Measurements from ENCODE around the gene HSPH1. TPM values are rescaled to one million over a fixed set of nuclear protein-coding genes. Genes with fewer than 3 reads are reported as not detected.

HSPH1 gene
- total and polyA plus RNA-seq, 4 donors: 11.0 to 30.3 (median 20.3) TPM

DNA sequence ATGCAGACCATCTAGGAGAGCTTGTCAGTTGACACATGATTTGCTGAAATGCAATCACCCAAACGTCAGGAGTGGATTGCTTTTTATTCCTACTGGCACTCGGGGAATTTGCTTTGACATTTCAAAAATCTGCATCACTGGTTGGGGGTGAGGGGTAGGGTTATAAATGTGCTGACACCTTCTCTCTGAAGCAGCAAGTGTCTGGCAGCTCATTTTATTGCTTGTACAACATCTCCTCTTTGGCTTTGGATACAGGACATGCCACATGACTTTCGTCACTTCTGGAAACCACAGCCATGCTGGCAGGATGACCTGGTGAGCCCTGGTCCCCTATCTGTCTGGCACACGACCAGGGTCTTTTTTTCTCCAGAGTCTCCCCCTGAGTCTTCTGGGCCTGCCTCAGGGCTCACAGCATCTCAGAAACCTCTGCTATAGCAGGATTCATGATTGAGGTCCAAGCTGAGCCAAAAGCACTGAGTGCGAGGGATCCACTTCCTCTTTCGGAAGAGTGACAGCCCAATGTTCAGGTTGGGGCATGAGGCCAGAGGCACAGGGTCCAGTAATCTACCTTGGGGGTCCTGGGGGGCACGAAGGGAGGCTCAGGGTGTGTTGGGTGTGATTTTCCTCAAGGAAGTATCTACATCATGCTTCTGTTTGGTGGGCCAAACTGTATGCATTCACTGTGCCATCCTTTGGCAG, 60.1 kb downstream of the HSPH1 start:
- 51% methylated on average over 7 of the region's 7 CpGs for WGBS
- no peak overlapping the region for H3K4me3 ChIP-seq (ENCODE audit: low read depth in 1 of 3, low read length in 3 of 3)
- H3K4me1 ChIP-seq (ENCODE audit: control insufficient read depth in 4 of 4, insufficient read depth in 4 of 4, low read length in 3 of 4): no peaks in the 10 kb centered on the region
- H3K9me3 ChIP-seq (ENCODE audit: control insufficient read depth in 4 of 4, low read length in 3 of 4): no peaks in the 10 kb centered on the region
- H3K27ac ChIP-seq (ENCODE audit: low read depth in 1 of 2, low read length in 2 of 2): no peak overlapping the region
- H3K27me3 ChIP-seq (ENCODE audit: control insufficient read depth in 4 of 4, insufficient read depth in 4 of 4, low read length in 3 of 4): peaks cover 0 to 13% (median 0%) of the 10 kb centered on the region in 4 donors
- no peaks in the 10 kb centered on the region for H3K36me3 ChIP-seq (ENCODE audit: control insufficient read depth in 4 of 4, insufficient read depth in 3 of 4, low read depth in 1 of 4, low read length in 3 of 4)
- no peak for DNase-seq (ENCODE audit: low spot score)
- H3K9ac ChIP-seq (ENCODE audit: low read depth in 1 of 2, low read length in 2 of 2): no peak overlapping the region
- TF ChIP-seq RXRA (IDR thresholded peaks at IDR 0.05) (no peak), MAX (IDR thresholded peaks at IDR 0.05) (no peak), RAD21 (IDR thresholded peaks at IDR 0.05) (no peak), SP1 (IDR thresholded peaks at IDR 0.05) (no peak), TAF1 (conservative IDR thresholded peaks at IDR 0.05) (no peak), ZBTB33 (IDR thresholded peaks at IDR 0.05) (no peak), NR2F2 (IDR thresholded peaks at IDR 0.05) (no peak), HNF4A (conservative IDR thresholded peaks at IDR 0.05) (no peak), JUND (IDR thresholded peaks at IDR 0.05) (no peak), FOXA2 (IDR thresholded peaks at IDR 0.05) (no peak), EGR1 (IDR thresholded peaks at IDR 0.05; ENCODE audit: low read depth in 2 of 2) (no peak), GABPA (IDR thresholded peaks at IDR 0.05 in 1 of 2, conservative IDR thresholded peaks at IDR 0.05 in 1 of 2) (no peak), FOXA1 (IDR thresholded peaks at IDR 0.05) (no peak)
- TF ChIP-seq, protein P1, sequence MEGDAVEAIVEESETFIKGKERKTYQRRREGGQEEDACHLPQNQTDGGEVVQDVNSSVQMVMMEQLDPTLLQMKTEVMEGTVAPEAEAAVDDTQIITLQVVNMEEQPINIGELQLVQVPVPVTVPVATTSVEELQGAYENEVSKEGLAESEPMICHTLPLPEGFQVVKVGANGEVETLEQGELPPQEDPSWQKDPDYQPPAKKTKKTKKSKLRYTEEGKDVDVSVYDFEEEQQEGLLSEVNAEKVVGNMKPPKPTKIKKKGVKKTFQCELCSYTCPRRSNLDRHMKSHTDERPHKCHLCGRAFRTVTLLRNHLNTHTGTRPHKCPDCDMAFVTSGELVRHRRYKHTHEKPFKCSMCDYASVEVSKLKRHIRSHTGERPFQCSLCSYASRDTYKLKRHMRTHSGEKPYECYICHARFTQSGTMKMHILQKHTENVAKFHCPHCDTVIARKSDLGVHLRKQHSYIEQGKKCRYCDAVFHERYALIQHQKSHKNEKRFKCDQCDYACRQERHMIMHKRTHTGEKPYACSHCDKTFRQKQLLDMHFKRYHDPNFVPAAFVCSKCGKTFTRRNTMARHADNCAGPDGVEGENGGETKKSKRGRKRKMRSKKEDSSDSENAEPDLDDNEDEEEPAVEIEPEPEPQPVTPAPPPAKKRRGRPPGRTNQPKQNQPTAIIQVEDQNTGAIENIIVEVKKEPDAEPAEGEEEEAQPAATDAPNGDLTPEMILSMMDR (IDR thresholded peaks at IDR 0.05; ENCODE audit: low read depth, low read length, missing input control): no peak
- TF ChIP-seq, protein P2, sequence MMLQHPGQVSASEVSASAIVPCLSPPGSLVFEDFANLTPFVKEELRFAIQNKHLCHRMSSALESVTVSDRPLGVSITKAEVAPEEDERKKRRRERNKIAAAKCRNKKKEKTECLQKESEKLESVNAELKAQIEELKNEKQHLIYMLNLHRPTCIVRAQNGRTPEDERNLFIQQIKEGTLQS (IDR thresholded peaks at IDR 0.05): no peak
- TF ChIP-seq, protein P3, sequence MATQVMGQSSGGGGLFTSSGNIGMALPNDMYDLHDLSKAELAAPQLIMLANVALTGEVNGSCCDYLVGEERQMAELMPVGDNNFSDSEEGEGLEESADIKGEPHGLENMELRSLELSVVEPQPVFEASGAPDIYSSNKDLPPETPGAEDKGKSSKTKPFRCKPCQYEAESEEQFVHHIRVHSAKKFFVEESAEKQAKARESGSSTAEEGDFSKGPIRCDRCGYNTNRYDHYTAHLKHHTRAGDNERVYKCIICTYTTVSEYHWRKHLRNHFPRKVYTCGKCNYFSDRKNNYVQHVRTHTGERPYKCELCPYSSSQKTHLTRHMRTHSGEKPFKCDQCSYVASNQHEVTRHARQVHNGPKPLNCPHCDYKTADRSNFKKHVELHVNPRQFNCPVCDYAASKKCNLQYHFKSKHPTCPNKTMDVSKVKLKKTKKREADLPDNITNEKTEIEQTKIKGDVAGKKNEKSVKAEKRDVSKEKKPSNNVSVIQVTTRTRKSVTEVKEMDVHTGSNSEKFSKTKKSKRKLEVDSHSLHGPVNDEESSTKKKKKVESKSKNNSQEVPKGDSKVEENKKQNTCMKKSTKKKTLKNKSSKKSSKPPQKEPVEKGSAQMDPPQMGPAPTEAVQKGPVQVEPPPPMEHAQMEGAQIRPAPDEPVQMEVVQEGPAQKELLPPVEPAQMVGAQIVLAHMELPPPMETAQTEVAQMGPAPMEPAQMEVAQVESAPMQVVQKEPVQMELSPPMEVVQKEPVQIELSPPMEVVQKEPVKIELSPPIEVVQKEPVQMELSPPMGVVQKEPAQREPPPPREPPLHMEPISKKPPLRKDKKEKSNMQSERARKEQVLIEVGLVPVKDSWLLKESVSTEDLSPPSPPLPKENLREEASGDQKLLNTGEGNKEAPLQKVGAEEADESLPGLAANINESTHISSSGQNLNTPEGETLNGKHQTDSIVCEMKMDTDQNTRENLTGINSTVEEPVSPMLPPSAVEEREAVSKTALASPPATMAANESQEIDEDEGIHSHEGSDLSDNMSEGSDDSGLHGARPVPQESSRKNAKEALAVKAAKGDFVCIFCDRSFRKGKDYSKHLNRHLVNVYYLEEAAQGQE (IDR thresholded peaks at IDR 0.05): no peak
